Adrenal gland (tissue), 12 donors: ENCODE measurements around the gene ABLIM1. TPM values are rescaled to one million over a fixed set of nuclear protein-coding genes. Genes with fewer than 3 reads are reported as not detected.
A peak's percentile ranks its signal among the peaks of the same experiment; 100 is the strongest.

Experiments used
- DNase-seq, 7 donors: peaks; one replicate each; pipeline ENCODE4 v3.0.0-alpha.2; 2019 to 2020
- H3K27ac ChIP-seq, 5 donors: fragments of 200-600 bp; sonication (generic) in 4 of 5; 1 replicate in 3 of 5; 2 replicates in 2 of 5; pipeline versions ENCODE4 v1.5.1 to v1.8.0; 2016 to 2020; ENCODE audit warnings: mild to moderate bottlenecking in 1 of 5
- H3K27me3 ChIP-seq: fragments of 200-600 bp; 2 replicates; pipeline ENCODE4 v1.8.0; 2021
- H3K36me3 ChIP-seq, 2 donors: fragments of 200-600 bp; replicated peaks in 1 of 2; 1 replicate in 1 of 2; 2 replicates in 1 of 2; pipeline versions ENCODE4 v1.5.1 to v1.8.0; 2018 to 2022
- H3K4me1 ChIP-seq, 2 donors: fragments of 200-600 bp; replicated peaks in 1 of 2; 1 replicate in 1 of 2; 2 replicates in 1 of 2; pipeline versions ENCODE4 v1.5.1 to v1.8.0; 2018 to 2021
- H3K4me3 ChIP-seq, 4 donors: fragments of 200-600 bp; sonication (generic) in 3 of 4; one replicate each; pipeline ENCODE4 v1.5.1; 2016 to 2018
- H3K9me3 ChIP-seq, 3 donors: fragments of 200-600 bp; sonication (generic) in 1 of 3; replicated peaks in 1 of 3; 1 replicate in 2 of 3; 2 replicates in 1 of 3; pipeline versions ENCODE4 v1.5.1 to v1.8.0; 2016 to 2021
- POLR2A ChIP-seq, 2 donors: fragments of 450-650 bp; IDR thresholded peaks; one replicate each; pipeline ENCODE4 v1.6.1; 2017; ENCODE audit warnings: antibody characterized with exemption in 2 of 2, mild to moderate bottlenecking in 2 of 2, moderate library complexity in 1 of 2
- WGBS, 4 donors: extraction: QIAGEN DNeasy Blood & Tissue Kit in 2 of 4; methylation state at CpG; one replicate each; pipeline versions ENCODE4 v1.1.5 to v1.1.7; 2013 to 2017; 5-methylcytosine and 5-hydroxymethylcytosine counted together
- intact Hi-C, 2 donors: fragments of 100-400 bp; cut with DNase I; formaldehyde crosslinking; loops; one replicate each; pipeline versions ENCODE4 v1.14.1 to v1.15.0; 2022 to 2023
- polyA plus RNA-seq, 3 donors: library from polyadenylated mRNA; stranded (reverse); fragments of 200-250 nt in 2 of 3; fragments of 350-450 nt in 1 of 3; fragmentation: Illumina TruSeq in 1 of 3; extraction: RNeasy Lipid Tissue Mini Kit (QIAGEN cat#74804) in 1 of 3; gene quantifications; one replicate each; pipeline ENCODE4 v1.2.3, GENCODE V29; 2013 to 2014
- total RNA-seq, 9 donors: library from RNA; depleted of rRNA in 4 of 9; stranded (reverse); fragments of >200 nt in 4 of 9; fragments of 120-200 nt in 1 of 9; fragmentation: NEBNext Ultra II Directional in 1 of 9; extraction: Animal tissue kit (Norgen Biotek cat#: 25700) in 1 of 9; gene quantifications; one replicate each; pipeline versions ENCODE4 v1.1.0 to v1.2.4, GENCODE V29; 2013 to 2023
- TF ChIP-seq, protein P1 (sequence below), 6 experiments: fragments of 450-650 bp in 4 of 6; fragments of 200-600 bp in 2 of 6; sonication (generic) in 1 of 6; IDR thresholded peaks; 1 replicate in 5 of 6; 2 replicates in 1 of 6; pipeline versions ENCODE4 v1.5.1 to v1.8.0; 2016 to 2021; ENCODE audit warnings: antibody characterized with exemption in 6 of 6, mild to moderate bottlenecking in 2 of 6, moderate library complexity in 1 of 6
- donor health status: healthy with polysubstance abuse.
- donor health status: Bipolar disorder and iron deficiency.
- donor health status: DM: yes; HTN: yes; CAD: no.
- donor health status: DM: no; HTN: no; CAD: no.
- donor health status: DM: no; HTN: no; CAD: no.
- donor health status: DM: yes; HTN: yes; CAD: no.

The ABLIM1 gene
- total and polyA plus RNA-seq, 12 donors, result 7.9 to 430 (median 185) TPM

DNA sequence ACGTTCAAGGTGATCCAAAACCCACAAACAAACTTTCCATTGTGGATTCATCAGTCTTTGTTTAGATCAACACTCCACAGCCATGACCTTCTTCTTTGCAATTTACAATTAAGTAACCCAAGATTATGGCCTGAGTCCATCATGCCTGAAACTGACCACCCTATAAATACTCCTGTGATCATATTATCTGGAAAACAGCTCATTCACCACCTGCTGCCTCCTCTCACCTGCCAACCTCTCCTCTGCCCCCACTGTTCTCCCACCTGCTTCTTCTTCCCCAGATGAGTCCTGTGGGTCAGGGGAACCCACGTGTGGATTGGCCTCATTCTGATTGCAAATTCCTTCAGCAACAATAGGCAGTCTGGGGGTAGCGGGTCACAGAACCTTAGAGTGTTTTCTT, 81.4 kb downstream of the ABLIM1 start:
- H3K4me3 ChIP-seq, result no peak overlapping the region
- H3K4me1 ChIP-seq, result peaks cover 56 to 68% of the 10 kb centered on the region in 2 donors
- intact Hi-C loops, result no loop called here
- WGBS, 4 donors, result 57 to 66% (median 60%) methylated on average over 3 of the region's 3 CpGs
- peak in 5 of 7 donors; percentile 25 to 45 (median 34) for DNase-seq
- no peaks in the 10 kb centered on the region for H3K27me3 ChIP-seq
- no peak for TF ChIP-seq POLR2A (IDR thresholded peaks at IDR 0.05)
- TF ChIP-seq, protein P1, sequence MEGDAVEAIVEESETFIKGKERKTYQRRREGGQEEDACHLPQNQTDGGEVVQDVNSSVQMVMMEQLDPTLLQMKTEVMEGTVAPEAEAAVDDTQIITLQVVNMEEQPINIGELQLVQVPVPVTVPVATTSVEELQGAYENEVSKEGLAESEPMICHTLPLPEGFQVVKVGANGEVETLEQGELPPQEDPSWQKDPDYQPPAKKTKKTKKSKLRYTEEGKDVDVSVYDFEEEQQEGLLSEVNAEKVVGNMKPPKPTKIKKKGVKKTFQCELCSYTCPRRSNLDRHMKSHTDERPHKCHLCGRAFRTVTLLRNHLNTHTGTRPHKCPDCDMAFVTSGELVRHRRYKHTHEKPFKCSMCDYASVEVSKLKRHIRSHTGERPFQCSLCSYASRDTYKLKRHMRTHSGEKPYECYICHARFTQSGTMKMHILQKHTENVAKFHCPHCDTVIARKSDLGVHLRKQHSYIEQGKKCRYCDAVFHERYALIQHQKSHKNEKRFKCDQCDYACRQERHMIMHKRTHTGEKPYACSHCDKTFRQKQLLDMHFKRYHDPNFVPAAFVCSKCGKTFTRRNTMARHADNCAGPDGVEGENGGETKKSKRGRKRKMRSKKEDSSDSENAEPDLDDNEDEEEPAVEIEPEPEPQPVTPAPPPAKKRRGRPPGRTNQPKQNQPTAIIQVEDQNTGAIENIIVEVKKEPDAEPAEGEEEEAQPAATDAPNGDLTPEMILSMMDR (IDR thresholded peaks at IDR 0.05), result no peak
- no peaks in the 10 kb centered on the region for H3K9me3 ChIP-seq
- H3K27ac ChIP-seq, result peak overlapping the region; percentile 51 to 92 (median 82)
- no peaks in the 10 kb centered on the region for H3K36me3 ChIP-seq

DNA sequence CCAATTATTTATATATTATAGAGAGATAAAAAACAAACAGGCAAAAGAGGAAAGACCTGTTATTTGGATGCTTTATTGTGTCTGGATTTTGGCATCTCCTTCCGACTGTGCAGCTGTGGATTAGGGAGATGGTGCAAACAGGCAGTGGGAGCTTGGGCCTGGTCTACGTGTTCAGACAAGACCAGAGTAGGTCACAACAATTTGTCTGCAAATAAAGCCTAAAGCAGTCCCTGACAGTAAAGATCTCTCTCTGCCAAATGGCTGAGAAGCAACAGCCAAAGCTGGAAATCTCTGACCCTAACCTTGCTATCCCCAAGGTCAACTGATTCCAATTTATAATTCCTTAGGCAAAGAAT, 82.0 kb downstream of the ABLIM1 start:
- WGBS, 4 donors, result 39 to 60% (median 46%) methylated on average over 2 of the region's 2 CpGs
- Histone ChIP-seq H3K36me3 (peaks cover 0 to under 1% of the 10 kb centered on the region in 2 donors), H3K4me1 (peaks cover 62 to 74% of the 10 kb centered on the region in 2 donors), H3K27me3 (no peaks in the 10 kb centered on the region), H3K27ac (peak overlapping the region; percentile 44 to 92 (median 79)), H3K9me3 (no peaks in the 10 kb centered on the region), H3K4me3 (no peak overlapping the region)
- intact Hi-C loops, result no loop called here
- DNase-seq, result no peak
- TF ChIP-seq, protein P1 (IDR thresholded peaks at IDR 0.05), result no peak
- no peak for TF ChIP-seq POLR2A (IDR thresholded peaks at IDR 0.05)

DNA sequence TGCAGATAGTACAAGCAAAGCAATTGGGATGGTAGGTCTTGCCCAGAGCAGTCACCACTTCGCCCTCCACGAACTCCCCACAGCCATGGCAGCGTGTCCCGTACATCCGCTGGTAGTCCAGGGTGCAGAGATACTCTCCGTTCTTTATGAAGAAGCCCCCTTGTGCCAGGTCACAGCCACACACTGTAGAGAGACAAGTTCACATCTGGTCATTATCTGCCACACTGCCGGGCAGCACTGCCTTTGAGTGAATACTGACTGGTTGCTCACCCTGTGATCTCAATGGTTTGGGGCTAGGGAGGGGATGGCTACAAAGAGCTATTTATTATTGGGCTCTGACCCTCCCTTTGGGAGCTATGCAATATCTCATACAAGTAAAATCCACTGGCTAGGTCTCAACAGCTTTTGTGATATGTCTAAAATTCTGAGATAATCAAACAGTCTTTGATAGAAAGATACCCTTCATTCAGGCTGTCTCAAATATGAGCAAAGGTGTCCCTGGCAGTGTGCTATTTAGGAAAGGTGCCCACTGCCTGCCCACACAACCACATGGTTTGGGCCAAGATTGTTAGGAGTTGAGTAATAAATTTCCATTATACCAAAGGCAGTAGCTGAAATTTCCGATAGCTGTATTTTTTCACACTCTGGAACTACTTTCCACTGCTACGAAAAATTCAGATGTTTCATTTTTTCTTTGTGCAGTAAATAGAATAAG, 82.5 kb downstream of the ABLIM1 start:
- no peak overlapping the region for H3K4me3 ChIP-seq

DNA sequence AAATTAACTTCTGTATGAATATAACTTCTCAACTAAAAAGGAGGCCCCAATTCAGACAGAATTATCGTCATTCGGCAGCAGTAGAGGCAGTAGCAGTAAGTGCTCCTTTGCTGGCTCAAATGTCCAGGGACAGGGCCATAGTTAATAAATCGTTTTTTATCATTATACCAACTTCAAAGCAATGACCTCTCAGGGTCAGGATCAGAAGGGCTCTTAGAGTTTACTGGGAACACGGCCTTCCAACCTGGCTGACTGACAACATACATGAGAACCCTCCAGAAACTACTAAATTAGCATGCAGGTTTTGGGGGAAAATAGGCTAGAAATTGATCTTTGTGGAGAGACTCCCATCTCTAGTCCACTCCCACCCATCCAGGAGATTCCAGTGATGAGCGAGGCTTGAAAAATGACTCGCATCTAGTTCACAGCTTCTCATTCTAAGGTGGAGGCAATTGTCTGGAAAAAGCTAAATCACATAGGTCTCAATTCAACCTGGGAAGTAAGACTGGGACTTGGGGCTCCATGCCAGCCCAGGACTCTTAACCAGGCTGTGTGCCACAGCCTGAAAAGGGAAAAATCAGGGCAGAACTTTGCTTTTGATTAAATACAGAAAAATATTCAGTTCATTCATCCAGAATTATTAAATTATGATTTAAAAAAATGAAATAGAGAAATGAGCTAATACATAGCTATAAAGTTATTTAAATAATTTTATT, 84.6 kb downstream of the ABLIM1 start:
- Histone ChIP-seq H3K27me3 (no peaks in the 10 kb centered on the region), H3K27ac (peak overlapping the region in 4 of 5 donors; percentile 39 to 91 (median 72)), H3K4me1 (peaks cover 67 to 76% of the 10 kb centered on the region in 2 donors), H3K9me3 (no peaks in the 10 kb centered on the region), H3K36me3 (peaks cover 0 to 16% of the 10 kb centered on the region in 2 donors), H3K4me3 (no peak overlapping the region)
- WGBS, 4 donors, result 45 to 52% (median 49%) methylated on average over 6 of the region's 6 CpGs
- peak in 3 of 7 donors; percentile 32 to 51 (median 34) for DNase-seq
- intact Hi-C loops, result no loop called here
- TF ChIP-seq, protein P1 (IDR thresholded peaks at IDR 0.05), result no peak
- no peak for TF ChIP-seq POLR2A (IDR thresholded peaks at IDR 0.05)

More for the DNA sequence above, 82.5 kb downstream of the ABLIM1 start:
- Histone ChIP-seq H3K36me3 (peaks cover 0 to 6% of the 10 kb centered on the region in 2 donors), H3K9me3 (no peaks in the 10 kb centered on the region), H3K27me3 (no peaks in the 10 kb centered on the region), H3K4me1 (peaks cover 67 to 79% of the 10 kb centered on the region in 2 donors), H3K27ac (peak overlapping the region; percentile 6 to 91 (median 77))
- peak in 3 of 7 donors; percentile 42 to 59 (median 45) for DNase-seq
- intact Hi-C loops, result no loop called here
- WGBS, 4 donors, result 70 to 84% (median 82%) methylated on average over 8 to 9 of the region's 9 CpGs
- TF ChIP-seq, protein P1 (IDR thresholded peaks at IDR 0.05), result no peak
- TF ChIP-seq POLR2A (IDR thresholded peaks at IDR 0.05), result no peak
